ENCODE data around the gene CISH. TPM values are rescaled to one million over a fixed set of nuclear protein-coding genes. Genes with fewer than 3 reads are reported as not detected.

CISH gene
- total RNA-seq, 1 experiment from 2014 or later = 1.7 TPM

DNA sequence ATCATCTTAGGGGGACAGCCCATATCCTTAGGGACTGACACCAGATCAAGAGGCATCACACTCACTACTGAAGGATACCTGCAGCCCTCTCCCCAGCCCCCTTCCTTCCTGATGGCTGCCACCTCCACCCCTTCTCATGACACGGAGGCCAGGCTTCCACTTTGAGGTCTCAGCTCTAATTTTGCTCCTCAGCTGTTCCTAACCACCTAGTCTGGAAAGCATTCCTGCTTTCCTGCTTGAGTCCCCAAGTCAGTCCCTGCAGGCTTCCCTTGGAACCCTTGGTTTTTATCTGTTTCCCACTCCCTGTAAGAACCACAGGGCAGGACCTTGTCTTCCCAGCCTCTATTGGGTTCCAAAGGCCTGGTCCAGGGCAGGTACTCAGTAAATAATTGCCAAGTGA is 47.3 kb downstream of the CISH start:
- DNase-seq = no peak
- H4K8ac ChIP-seq (replicated peaks; ENCODE audit: insufficient read length, low read depth, low read length) = no peak overlapping the region
- H4K5ac ChIP-seq (ENCODE audit: insufficient read length, low read depth, low read length) = no peak overlapping the region
- no peak overlapping the region for H3T11ph ChIP-seq (ENCODE audit: low read length)
- peaks cover 5% of the 10 kb centered on the region for H4K20me1 ChIP-seq (ENCODE audit: control insufficient read depth, insufficient read depth, insufficient read length)
- H3K27me3 ChIP-seq (ENCODE audit: insufficient read depth, low read length) = peaks cover 3% of the 10 kb centered on the region; the same call in 1 of the 2 replicates
- no peak overlapping the region for H4K91ac ChIP-seq (ENCODE audit: insufficient read length, low read depth, low read length)
- Mint-ChIP-seq H3K27ac (peak overlapping the region in 1 of 3 experiments; percentile 3; a peak in 1 of 7 replicates), H3K27me3 (ENCODE audit: low read depth) (peaks cover 13% of the 10 kb centered on the region), H3K4me1 (peaks cover 13 to 14% of the 10 kb centered on the region in 2 experiments), H3K9me3 (no peaks in the 10 kb centered on the region), H3K36me3 (ENCODE audit: insufficient read depth in 1 of 3, low read depth in 3 of 3) (peaks cover 0 to 10% (median 0%) of the 10 kb centered on the region in 3 experiments; a peak in 3 of 7 replicates), H3K4me3 (no peak overlapping the region)
- no peak overlapping the region for H3K4ac ChIP-seq (ENCODE audit: low read depth, low read length)
- no peak overlapping the region for H2AFZ ChIP-seq (ENCODE audit: low read length)
- H3K9ac ChIP-seq (ENCODE audit: extremely low read depth, insufficient read length, low read length) = no peak overlapping the region
- no peaks in the 10 kb centered on the region for H3K79me2 ChIP-seq (ENCODE audit: insufficient read depth, low read length)
- no peak overlapping the region for H3K27ac ChIP-seq (ENCODE audit: insufficient read length, low read depth, low read length)
- H2BK120ac ChIP-seq (ENCODE audit: low read depth, low read length, poor library complexity, severe bottlenecking) = no peak overlapping the region
- H3K23ac ChIP-seq (ENCODE audit: insufficient read length, low read depth, low read length) = no peak overlapping the region
- H2BK20ac ChIP-seq (ENCODE audit: low read depth, low read length, poor library complexity, severe bottlenecking) = no peak overlapping the region
- no peak overlapping the region for H3K56ac ChIP-seq (ENCODE audit: insufficient read length, low read depth, low read length)
- H3K4me1 ChIP-seq (ENCODE audit: insufficient read depth, low read length) = no peaks in the 10 kb centered on the region; the same call in 1 of the 2 replicates
- no peaks in the 10 kb centered on the region for H3K79me1 ChIP-seq (ENCODE audit: insufficient read depth, low read depth, low read length, poor library complexity, severe bottlenecking)
- no peak overlapping the region for H3K14ac ChIP-seq (ENCODE audit: insufficient read depth, low read length)
- H3K4me2 ChIP-seq (ENCODE audit: insufficient read depth, insufficient read length, low read length) = no peak overlapping the region
- H2BK5ac ChIP-seq (ENCODE audit: insufficient read length, low read length) = no peak overlapping the region
- H3K9me3 ChIP-seq (ENCODE audit: control insufficient read depth, low read depth, low read length) = no peaks in the 10 kb centered on the region
- no peak overlapping the region for H2BK15ac ChIP-seq (ENCODE audit: low read depth, low read length)
- H3K23me2 ChIP-seq (ENCODE audit: insufficient read length, low read depth, low read length, poor library complexity, severe bottlenecking) = peaks cover 10% of the 10 kb centered on the region
- H2AK5ac ChIP-seq (ENCODE audit: insufficient read length, low read length) = no peak overlapping the region
- no CpG with 5 or more reads among the region's 1 CpG for WGBS (ENCODE audit: extremely low coverage, insufficient read length, low lambda C conversion rate)
- no peak overlapping the region for H2BK12ac ChIP-seq (ENCODE audit: insufficient read length, low read depth, low read length)
- TF ChIP-seq, protein P1, sequence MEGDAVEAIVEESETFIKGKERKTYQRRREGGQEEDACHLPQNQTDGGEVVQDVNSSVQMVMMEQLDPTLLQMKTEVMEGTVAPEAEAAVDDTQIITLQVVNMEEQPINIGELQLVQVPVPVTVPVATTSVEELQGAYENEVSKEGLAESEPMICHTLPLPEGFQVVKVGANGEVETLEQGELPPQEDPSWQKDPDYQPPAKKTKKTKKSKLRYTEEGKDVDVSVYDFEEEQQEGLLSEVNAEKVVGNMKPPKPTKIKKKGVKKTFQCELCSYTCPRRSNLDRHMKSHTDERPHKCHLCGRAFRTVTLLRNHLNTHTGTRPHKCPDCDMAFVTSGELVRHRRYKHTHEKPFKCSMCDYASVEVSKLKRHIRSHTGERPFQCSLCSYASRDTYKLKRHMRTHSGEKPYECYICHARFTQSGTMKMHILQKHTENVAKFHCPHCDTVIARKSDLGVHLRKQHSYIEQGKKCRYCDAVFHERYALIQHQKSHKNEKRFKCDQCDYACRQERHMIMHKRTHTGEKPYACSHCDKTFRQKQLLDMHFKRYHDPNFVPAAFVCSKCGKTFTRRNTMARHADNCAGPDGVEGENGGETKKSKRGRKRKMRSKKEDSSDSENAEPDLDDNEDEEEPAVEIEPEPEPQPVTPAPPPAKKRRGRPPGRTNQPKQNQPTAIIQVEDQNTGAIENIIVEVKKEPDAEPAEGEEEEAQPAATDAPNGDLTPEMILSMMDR (conservative IDR thresholded peaks at IDR 0.05) = no peak
- no peak overlapping the region for H3K18ac ChIP-seq (ENCODE audit: insufficient read length, low read depth, low read length)

Measured in H9 (cell line).